Gastrocnemius medialis (tissue), 4 donors: ENCODE measurements around the gene SIGLEC7.

Source experiments
- CTCF ChIP-seq, 5 experiments: fragments of 450-650 bp in 3 of 5; fragments of 200-600 bp in 2 of 5; sonication (generic) in 2 of 5; IDR thresholded peaks in 4 of 5; conservative IDR thresholded peaks in 1 of 5; 1 replicate in 4 of 5; 2 replicates in 1 of 5; pipeline ENCODE4 v1.5.1; 2016 to 2019; ENCODE audit warnings: antibody characterized with exemption in 5 of 5, mild to moderate bottlenecking in 3 of 5, moderate library complexity in 3 of 5
- POLR2A ChIP-seq, 2 donors: fragments of 450-650 bp; IDR thresholded peaks; one replicate each; pipeline ENCODE4 v1.6.1; 2017; ENCODE audit warnings: antibody characterized with exemption in 2 of 2, mild to moderate bottlenecking in 2 of 2, moderate library complexity in 2 of 2

- TF ChIP-seq CTCF (IDR thresholded peaks at IDR 0.05 in 4 of 5, conservative IDR thresholded peaks at IDR 0.05 in 1 of 5): no peak
- no peak for TF ChIP-seq POLR2A (IDR thresholded peaks at IDR 0.05)
These were observed 5.6 kb downstream of the SIGLEC7 start for GRCh38 chr19:51147663-51148062.
